Measurements from ENCODE around the gene AARS2. TPM values are rescaled to one million over a fixed set of nuclear protein-coding genes. Genes with fewer than 3 reads are reported as not detected.
A peak's percentile ranks its signal among the peaks of the same experiment; 100 is the strongest.

The AARS2 gene
- total and polyA plus RNA-seq, 9 of the 15 experiments (the other 6 are each of a cell fraction or from before 2014, with no cell fraction given), result 0.97 to 34.0 (median 18.3) TPM

GRCh38 chr6:44312901-44313788 lies at the start of gene AARS2 (continued):
- TF ChIP-seq RERE (CRISPR knock-in tag; IDR thresholded peaks at IDR 0.05; ENCODE audit: borderline replicate concordance) (no peak), ZNF408 (CRISPR knock-in tag; IDR thresholded peaks at IDR 0.05; ENCODE audit: low read depth) (no peak), POLR2AphosphoS2 (IDR thresholded peaks at IDR 0.05; ENCODE audit: low read length) (no peak), DNMT1 (IDR thresholded peaks at IDR 0.05) (no peak), PYGO2 (tag; IDR thresholded peaks at IDR 0.05) (no peak), ZBTB49 (CRISPR knock-in tag; IDR thresholded peaks at IDR 0.05; ENCODE audit: borderline replicate concordance) (0 out of 2 replicates have a peak, but pooled peaks have one; percentile 82), PCBP1 (IDR thresholded peaks at IDR 0.05; ENCODE audit: low read depth, low read length, poor library complexity, severe bottlenecking) (peak; percentile 48), CHAMP1 (IDR thresholded peaks at IDR 0.05) (peak; percentile 95), TSC22D4 (tag; IDR thresholded peaks at IDR 0.05) (no peak), SAFB2 (IDR thresholded peaks at IDR 0.05; ENCODE audit: borderline replicate concordance, low read depth, low read length, severe bottlenecking) (no peak), LEF1 (IDR thresholded peaks at IDR 0.05) (peak; percentile 51; the same call in 1 of the 2 replicates), LARP7 (IDR thresholded peaks at IDR 0.05) (no peak; the same call in 1 of the 2 replicates), ZNF282 (CRISPR knock-in tag; IDR thresholded peaks at IDR 0.05) (no peak), RNF2 (IDR thresholded peaks at IDR 0.05) (peak; percentile 82), HCFC1 (IDR thresholded peaks at IDR 0.05; ENCODE audit: low read depth, low read length) (peak; percentile 86), FOXK1 (CRISPR knock-in tag; IDR thresholded peaks at IDR 0.05; ENCODE audit: borderline replicate concordance) (peak; percentile 94), HMG20B (CRISPR knock-in tag; IDR thresholded peaks at IDR 0.05) (no peak), CHCHD3 (CRISPR knock-in tag; IDR thresholded peaks at IDR 0.05) (no peak)
